HepG2 (cell line): ENCODE measurements around the gene AUP1. TPM values are rescaled to one million over a fixed set of nuclear protein-coding genes. Genes with fewer than 3 reads are reported as not detected.

Experiments
- AGO1 ChIP-seq: fragments of 200-400 bp; formaldehyde crosslinking; IDR thresholded peaks from 2 replicates; pipeline ENCODE4 v1.6.1; 2017; ENCODE audit warnings: mild to moderate bottlenecking, low read depth, low read length, moderate library complexity; ENCODE audit not compliant: poor library complexity, severe bottlenecking
- BRD4 ChIP-seq: sonication (generic); formaldehyde crosslinking; IDR thresholded peaks from 2 replicates; pipeline ENCODE4 v1.4.0; 2020; ENCODE audit warnings: missing genetic modification reagents
- CC2D1A ChIP-seq: sonication (generic); formaldehyde crosslinking; IDR thresholded peaks from 2 replicates; pipeline ENCODE4 v1.8.1; 2023; ENCODE audit warnings: mild to moderate bottlenecking, missing genetic modification reagents
- KAT7 ChIP-seq: IDR thresholded peaks from 2 replicates; pipeline ENCODE4 v1.6.1; 2018; ENCODE audit warnings: borderline replicate concordance, missing compliant biosample characterization
- KLF11 ChIP-seq: IDR thresholded peaks from 2 replicates; pipeline ENCODE4 v1.6.1; 2016; ENCODE audit warnings: missing compliant biosample characterization
- MAFK ChIP-seq, 2 experiments: IDR thresholded peaks in 1 of 2; conservative IDR thresholded peaks in 1 of 2; 2 replicates each; pipeline ENCODE4 v1.6.1; 2011; ENCODE audit warnings: improper control_type of control experiment in 2 of 2, low read length in 2 of 2
- MBD4 ChIP-seq: IDR thresholded peaks from 2 replicates; pipeline ENCODE4 v1.6.1; 2012; ENCODE audit warnings: low read length, inconsistent platforms, borderline replicate concordance
- NPAS2 ChIP-seq: sonication (generic); formaldehyde crosslinking; IDR thresholded peaks from 2 replicates; pipeline ENCODE4 v1.8.0; 2022; ENCODE audit warnings: mild to moderate bottlenecking, missing genetic modification reagents, borderline replicate concordance
- PPARG ChIP-seq: conservative IDR thresholded peaks from 2 replicates; pipeline ENCODE4 v1.6.1; 2016; ENCODE audit warnings: missing biosample characterization, missing genetic modification reagents
- RFX3 ChIP-seq: IDR thresholded peaks from 2 replicates; pipeline ENCODE4 v1.6.1; 2016; ENCODE audit warnings: missing biosample characterization, missing genetic modification reagents
- SAP130 ChIP-seq: IDR thresholded peaks from 2 replicates; pipeline ENCODE4 v1.6.1; 2016; ENCODE audit warnings: low read depth
- SNAI1 ChIP-seq: sonication (generic); formaldehyde crosslinking; IDR thresholded peaks from 2 replicates; pipeline ENCODE4 v1.5.0; 2020; ENCODE audit warnings: mild to moderate bottlenecking, missing genetic modification reagents, borderline replicate concordance
- SRF ChIP-seq: IDR thresholded peaks from 2 replicates; pipeline ENCODE4 v1.6.1; 2011; ENCODE audit warnings: mild to moderate bottlenecking, low read depth, low read length, moderate library complexity
- THAP11 ChIP-seq: IDR thresholded peaks from 2 replicates; pipeline ENCODE4 v1.6.1; 2016; ENCODE audit warnings: missing biosample characterization, missing genetic modification reagents
- TRIM24 ChIP-seq: sonication (generic); formaldehyde crosslinking; IDR thresholded peaks from 2 replicates; pipeline ENCODE4 v1.8.0; 2022; ENCODE audit warnings: mild to moderate bottlenecking, missing genetic modification reagents
- ZNF383 ChIP-seq: sonication (generic); formaldehyde crosslinking; IDR thresholded peaks from 2 replicates; pipeline ENCODE4 v1.4.0; 2020; ENCODE audit warnings: missing genetic modification reagents, mild to moderate bottlenecking, borderline replicate concordance
- ZNF441 ChIP-seq: sonication (generic); formaldehyde crosslinking; IDR thresholded peaks from 2 replicates; pipeline ENCODE4 v1.7.0; 2021; ENCODE audit warnings: missing genetic modification reagents, borderline replicate concordance
- ZNF543 ChIP-seq: sonication (generic); formaldehyde crosslinking; IDR thresholded peaks from 2 replicates; pipeline ENCODE4 v1.4.0; 2020; ENCODE audit warnings: mild to moderate bottlenecking, missing genetic modification reagents
- ZNF607 ChIP-seq: sonication (generic); formaldehyde crosslinking; IDR thresholded peaks from 2 replicates; pipeline ENCODE4 v1.5.1; 2020; ENCODE audit warnings: missing genetic modification reagents, mild to moderate bottlenecking, borderline replicate concordance
- ZNF709 ChIP-seq: sonication (generic); formaldehyde crosslinking; IDR thresholded peaks from 2 replicates; pipeline ENCODE4 v1.5.0; 2020; ENCODE audit warnings: mild to moderate bottlenecking, missing genetic modification reagents
- ZNF724P ChIP-seq: sonication (generic); formaldehyde crosslinking; IDR thresholded peaks from 2 replicates; pipeline ENCODE4 v1.8.0; 2022; ENCODE audit warnings: missing genetic modification reagents, borderline replicate concordance
- ZSCAN9 ChIP-seq: IDR thresholded peaks from 2 replicates; pipeline ENCODE4 v1.6.1; 2016; ENCODE audit warnings: borderline replicate concordance
- polyA plus RNA-seq, 8 experiments: library from polyadenylated mRNA; depleted of rRNA in 3 of 8; stranded (reverse) in 7 of 8; unstranded in 1 of 8; fragments of >200 nt; fragmentation: Illumina TruSeq in 4 of 8; extraction: Trizol in 4 of 8; gene quantifications; 2 replicates each; pipeline versions ENCODE4 v1.2.1 to v1.2.3, GENCODE V29; 2011 to 2016; ENCODE audit warnings: low read depth in 4 of 8, missing spikeins in 1 of 8, mixed read lengths in 1 of 8; ENCODE audit not compliant: insufficient read depth in 1 of 8
- total RNA-seq, 5 experiments: library from RNA; depleted of rRNA; stranded (reverse); fragments of >200 nt; fragmentation: Illumina TruSeq; extraction: Trizol; gene quantifications; 2 replicates each; pipeline ENCODE4 v1.2.3, GENCODE V29; 2016; ENCODE audit warnings: low read depth in 1 of 5
- TF ChIP-seq, protein P1 (sequence below): sonication (generic); formaldehyde crosslinking; IDR thresholded peaks from 2 replicates; pipeline ENCODE4 v1.5.1; 2020; ENCODE audit warnings: mild to moderate bottlenecking, missing genetic modification reagents, borderline replicate concordance
- TF ChIP-seq, protein P2 (sequence below): IDR thresholded peaks from 2 replicates; pipeline ENCODE4 v1.6.1; 2016; ENCODE audit warnings: low read depth, control low read depth
- TF ChIP-seq, protein P3 (sequence below): sonication (generic); formaldehyde crosslinking; IDR thresholded peaks from 2 replicates; pipeline ENCODE4 v1.4.0; 2020; ENCODE audit warnings: missing genetic modification reagents, borderline replicate concordance

Gene AUP1
- total and polyA plus RNA-seq, 2 of the 13 experiments (the other 11 are each of a cell fraction or from before 2014, with no cell fraction given) = 174 to 267 TPM

DNA sequence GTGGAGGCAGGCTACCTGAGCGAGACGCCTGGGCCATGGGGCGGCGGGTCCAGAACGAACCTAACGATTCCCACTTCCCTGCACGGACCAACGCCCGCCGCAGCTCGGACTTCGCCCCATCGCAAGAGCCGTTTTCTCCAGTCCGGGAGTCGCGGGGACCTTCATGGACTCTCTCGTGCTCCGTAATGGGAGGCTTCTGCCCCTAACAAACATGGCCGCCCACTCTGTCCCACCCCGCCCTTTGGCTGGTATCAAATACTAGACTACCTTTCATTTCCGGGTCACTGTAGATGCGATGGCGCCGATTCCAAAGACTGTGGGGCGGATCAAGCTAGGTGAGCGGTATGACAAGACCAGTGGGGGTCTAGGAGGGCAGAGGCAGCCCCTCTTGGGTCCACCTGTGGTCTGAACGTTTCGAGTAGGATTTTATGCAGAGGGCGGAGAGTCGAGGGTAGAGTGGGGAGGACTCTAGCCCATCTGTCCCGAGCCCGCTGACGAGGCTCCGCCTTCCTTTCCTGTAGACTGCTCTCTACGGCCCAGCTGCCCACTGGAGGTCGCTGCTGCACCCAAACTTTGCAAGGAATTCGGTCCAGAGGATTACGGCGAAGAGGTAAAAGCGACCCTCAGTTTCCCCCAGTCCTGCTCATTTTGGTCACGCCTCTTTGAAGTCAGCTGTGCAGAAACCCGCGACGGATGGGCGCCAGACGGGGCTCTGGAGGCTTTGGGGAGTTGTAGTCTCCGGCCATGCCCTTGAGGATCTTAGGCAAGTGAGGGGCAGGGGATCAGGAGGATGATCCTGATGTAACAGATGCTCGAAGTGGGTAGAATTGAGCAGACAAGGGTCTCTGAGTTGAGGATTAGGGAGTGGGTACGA lies 46.5 kb downstream of the AUP1 start, which contains the start of the genes CCDC142 and TTC31 (continued):
- TF ChIP-seq THAP11 (CRISPR knock-in tag) = peak; percentile 98
- TF ChIP-seq SNAI1 (CRISPR knock-in tag) = peak; percentile 96
- peak; percentile 93; the same call in 1 of the 2 replicates for TF ChIP-seq KAT7 (CRISPR knock-in tag)
- TF ChIP-seq PPARG (CRISPR knock-in tag) = peak; percentile 63
- peak; percentile 90; the same call in 1 of the 2 replicates for TF ChIP-seq NPAS2 (CRISPR knock-in tag)
- peak; percentile 44 for TF ChIP-seq AGO1
- 0 out of 2 replicates have a peak, but pooled peaks have one; percentile 85 for TF ChIP-seq ZNF543 (CRISPR knock-in tag)
- TF ChIP-seq ZNF607 (CRISPR knock-in tag) = peak; percentile 36; the same call in 1 of the 2 replicates
- no peak; the same call in 1 of the 2 replicates for TF ChIP-seq ZSCAN9
- no peak for TF ChIP-seq MBD4
- TF ChIP-seq ZNF724P (CRISPR knock-in tag) = peak; percentile 51
- TF ChIP-seq RFX3 (CRISPR knock-in tag) = no peak
- peak; percentile 39; the same call in 1 of the 2 replicates for TF ChIP-seq SRF
- TF ChIP-seq ZNF709 (CRISPR knock-in tag) = peak; percentile 68; the same call in 1 of the 2 replicates
- TF ChIP-seq CC2D1A = no peak
- peak; percentile 84; the same call in 1 of the 2 replicates for TF ChIP-seq ZNF383
- peak; percentile 68 for TF ChIP-seq BRD4 (CRISPR knock-in tag)
- TF ChIP-seq TRIM24 = peak; percentile 25; the same call in 1 of the 2 replicates
- peak; percentile 31 for TF ChIP-seq ZNF441
- peak; percentile 25 for TF ChIP-seq KLF11 (CRISPR knock-in tag)
- TF ChIP-seq MAFK (conservative IDR thresholded peaks at IDR 0.05 in 1 of 2, IDR thresholded peaks at IDR 0.05 in 1 of 2; ENCODE audit: low read length in 2 of 2) = no peak; a peak in 1 of 4 replicates
- TF ChIP-seq SAP130 = peak; percentile 99
- TF ChIP-seq, protein P1, sequence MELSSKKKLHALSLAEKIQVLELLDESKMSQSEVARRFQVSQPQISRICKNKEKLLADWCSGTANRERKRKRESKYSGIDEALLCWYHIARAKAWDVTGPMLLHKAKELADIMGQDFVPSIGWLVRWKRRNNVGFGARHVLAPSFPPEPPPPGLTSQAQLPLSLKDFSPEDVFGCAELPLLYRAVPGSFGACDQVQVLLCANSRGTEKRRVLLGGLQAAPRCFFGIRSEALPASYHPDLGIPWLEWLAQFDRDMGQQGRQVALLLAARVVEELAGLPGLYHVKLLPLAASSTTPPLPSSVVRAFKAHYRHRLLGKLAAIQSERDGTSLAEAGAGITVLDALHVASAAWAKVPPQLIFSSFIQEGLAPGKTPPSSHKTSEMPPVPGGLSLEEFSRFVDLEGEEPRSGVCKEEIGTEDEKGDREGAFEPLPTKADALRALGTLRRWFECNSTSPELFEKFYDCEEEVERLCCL = no peak
- TF ChIP-seq, protein P2, sequence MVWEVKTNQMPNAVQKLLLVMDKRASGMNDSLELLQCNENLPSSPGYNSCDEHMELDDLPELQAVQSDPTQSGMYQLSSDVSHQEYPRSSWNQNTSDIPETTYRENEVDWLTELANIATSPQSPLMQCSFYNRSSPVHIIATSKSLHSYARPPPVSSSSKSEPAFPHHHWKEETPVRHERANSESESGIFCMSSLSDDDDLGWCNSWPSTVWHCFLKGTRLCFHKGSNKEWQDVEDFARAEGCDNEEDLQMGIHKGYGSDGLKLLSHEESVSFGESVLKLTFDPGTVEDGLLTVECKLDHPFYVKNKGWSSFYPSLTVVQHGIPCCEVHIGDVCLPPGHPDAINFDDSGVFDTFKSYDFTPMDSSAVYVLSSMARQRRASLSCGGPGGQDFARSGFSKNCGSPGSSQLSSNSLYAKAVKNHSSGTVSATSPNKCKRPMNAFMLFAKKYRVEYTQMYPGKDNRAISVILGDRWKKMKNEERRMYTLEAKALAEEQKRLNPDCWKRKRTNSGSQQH (CRISPR knock-in tag) = peak; percentile 86
- TF ChIP-seq, protein P3, sequence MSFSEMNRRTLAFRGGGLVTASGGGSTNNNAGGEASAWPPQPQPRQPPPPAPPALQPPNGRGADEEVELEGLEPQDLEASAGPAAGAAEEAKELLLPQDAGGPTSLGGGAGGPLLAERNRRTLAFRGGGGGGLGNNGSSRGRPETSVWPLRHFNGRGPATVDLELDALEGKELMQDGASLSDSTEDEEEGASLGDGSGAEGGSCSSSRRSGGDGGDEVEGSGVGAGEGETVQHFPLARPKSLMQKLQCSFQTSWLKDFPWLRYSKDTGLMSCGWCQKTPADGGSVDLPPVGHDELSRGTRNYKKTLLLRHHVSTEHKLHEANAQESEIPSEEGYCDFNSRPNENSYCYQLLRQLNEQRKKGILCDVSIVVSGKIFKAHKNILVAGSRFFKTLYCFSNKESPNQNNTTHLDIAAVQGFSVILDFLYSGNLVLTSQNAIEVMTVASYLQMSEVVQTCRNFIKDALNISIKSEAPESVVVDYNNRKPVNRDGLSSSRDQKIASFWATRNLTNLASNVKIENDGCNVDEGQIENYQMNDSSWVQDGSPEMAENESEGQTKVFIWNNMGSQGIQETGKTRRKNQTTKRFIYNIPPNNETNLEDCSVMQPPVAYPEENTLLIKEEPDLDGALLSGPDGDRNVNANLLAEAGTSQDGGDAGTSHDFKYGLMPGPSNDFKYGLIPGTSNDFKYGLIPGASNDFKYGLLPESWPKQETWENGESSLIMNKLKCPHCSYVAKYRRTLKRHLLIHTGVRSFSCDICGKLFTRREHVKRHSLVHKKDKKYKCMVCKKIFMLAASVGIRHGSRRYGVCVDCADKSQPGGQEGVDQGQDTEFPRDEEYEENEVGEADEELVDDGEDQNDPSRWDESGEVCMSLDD (CRISPR knock-in tag) = no peak
